Measurements from ENCODE around the gene ZNF263. TPM values are rescaled to one million over a fixed set of nuclear protein-coding genes. Genes with fewer than 3 reads are reported as not detected.
"Not testable (repeated sequence)": the region's sequence is repeated elsewhere in the genome, so short reads cannot be mapped to it uniquely, and the experiment has no call there.

Gene ZNF263
- total RNA-seq, 1 donor from 2014 or later: 55.4 TPM

- no peak for DNase-seq
Observed at GRCh38 chr16:3268294-3268693, 15.0 kb upstream of the ZNF263 start.

- DNase-seq: not testable (repeated sequence)
Observed at GRCh38 chr16:3270718-3271117, 12.6 kb upstream of the ZNF263 start.

DNA sequence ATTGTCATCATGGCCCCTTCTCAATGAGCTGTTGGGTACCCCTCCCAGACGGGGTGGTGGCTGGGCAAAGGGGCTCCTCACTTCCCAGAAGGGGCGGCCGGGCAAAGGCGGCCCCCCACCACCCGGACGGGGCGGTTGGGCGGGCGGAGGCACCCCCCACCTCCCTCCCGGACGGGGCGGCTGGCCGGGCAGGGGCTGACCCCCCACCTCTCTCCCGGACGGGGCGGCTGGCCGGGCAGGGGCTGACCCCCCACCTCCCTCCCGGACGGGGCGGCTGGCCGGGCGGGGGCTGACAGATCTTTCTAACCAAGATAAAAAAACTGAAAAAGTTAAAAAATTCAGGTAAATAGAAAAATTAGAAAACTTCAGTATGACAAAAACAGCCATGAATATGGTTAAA is 12.0 kb upstream of the ZNF263 start:
- DNase-seq: not testable (repeated sequence)

- no peak for DNase-seq
Observed at GRCh38 chr16:3274490-3274889, 8.8 kb upstream of the ZNF263 start.

GRCh38 chr16:3274947-3275346 is 8.3 kb upstream of the ZNF263 start:
- DNase-seq: no peak

GRCh38 chr16:3276679-3277078 is 6.6 kb upstream of the ZNF263 start:
- DNase-seq: no peak

DNA sequence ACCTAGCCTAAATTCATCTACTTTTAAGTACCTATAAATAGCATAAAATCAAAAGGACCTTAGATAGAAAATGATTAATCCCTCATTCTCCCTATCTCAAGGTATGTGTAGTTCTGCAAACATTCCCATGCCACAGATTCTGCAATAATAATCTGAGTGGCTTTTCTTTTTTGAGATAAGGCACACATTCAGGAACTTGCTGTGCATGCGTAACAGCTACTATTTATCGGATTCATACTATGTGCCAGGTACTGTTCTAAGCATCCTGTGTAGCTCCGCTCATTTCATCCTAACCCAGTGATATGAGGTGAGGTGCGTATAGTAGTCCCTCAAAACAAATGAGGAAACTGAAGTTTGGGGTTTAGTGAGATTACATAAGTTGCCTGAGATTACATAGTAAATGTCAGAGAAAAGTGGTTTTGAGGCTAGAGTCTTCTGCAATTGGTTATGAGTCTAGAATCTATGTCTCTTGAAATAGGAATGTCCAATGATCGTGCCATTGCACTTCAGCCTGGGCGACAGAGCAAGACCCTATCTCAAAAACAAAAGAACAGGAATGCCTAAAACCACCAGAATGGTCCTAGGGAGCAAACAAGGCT is 2.0 kb upstream of the ZNF263 start:
- no peak for DNase-seq

DNA sequence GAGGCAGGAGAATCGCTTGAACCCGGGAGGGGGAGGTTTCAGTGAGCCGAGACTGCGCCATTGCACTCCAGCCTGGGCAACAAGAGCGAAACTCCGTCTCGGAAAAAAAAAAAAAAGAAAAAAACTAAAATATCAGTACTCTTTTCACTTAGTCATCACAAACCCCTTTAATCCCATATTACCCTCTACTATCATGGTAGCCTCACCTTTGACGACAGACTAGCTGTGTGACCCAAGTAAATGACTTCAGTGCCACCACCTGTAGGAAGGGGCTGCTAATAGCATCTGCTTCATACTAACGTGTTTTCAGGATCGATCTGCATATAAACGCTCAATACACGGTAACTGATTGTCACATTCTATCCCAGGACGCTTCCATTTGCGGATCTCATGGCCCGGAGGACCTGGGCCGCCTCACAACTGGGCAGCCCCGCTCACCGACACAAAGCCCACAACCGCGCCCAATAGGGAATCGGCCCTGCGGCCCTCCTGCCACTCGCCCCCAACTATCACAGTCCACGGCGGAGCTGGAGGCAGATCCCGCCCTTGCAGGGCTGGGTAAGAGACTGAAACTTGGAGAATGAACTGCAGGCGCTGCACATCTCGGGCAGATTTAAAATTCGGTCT is 1.1 kb upstream of the ZNF263 start:
- no peak for DNase-seq

- no peak for DNase-seq
Observed at GRCh38 chr16:3283543-3284447, 504 bp downstream of the ZNF263 start.

GRCh38 chr16:3285131-3285530 is 1.8 kb downstream of the ZNF263 start:
- DNase-seq: no peak

DNA sequence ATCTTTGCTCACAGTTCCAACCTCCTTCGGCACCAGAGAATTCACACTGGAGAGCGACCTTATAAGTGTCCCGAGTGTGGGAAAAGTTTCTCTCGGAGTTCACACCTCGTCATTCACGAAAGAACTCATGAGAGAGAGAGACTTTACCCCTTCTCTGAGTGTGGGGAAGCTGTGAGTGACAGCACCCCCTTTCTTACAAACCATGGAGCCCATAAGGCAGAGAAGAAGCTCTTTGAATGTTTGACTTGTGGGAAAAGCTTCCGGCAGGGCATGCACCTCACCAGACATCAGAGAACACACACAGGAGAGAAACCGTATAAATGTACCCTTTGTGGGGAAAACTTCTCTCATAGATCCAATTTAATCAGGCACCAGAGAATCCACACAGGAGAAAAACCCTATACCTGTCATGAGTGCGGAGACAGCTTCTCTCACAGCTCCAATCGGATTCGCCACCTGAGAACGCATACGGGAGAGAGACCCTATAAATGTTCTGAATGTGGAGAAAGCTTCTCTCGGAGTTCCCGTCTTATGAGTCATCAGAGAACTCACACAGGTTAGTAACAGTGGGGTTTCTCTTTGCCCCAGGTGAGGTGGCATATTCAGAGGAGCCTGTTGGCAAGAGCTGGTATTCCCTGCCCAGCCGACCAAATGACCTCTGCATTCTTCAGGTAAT is 6.8 kb downstream of the ZNF263 start:
- no peak for DNase-seq

DNA sequence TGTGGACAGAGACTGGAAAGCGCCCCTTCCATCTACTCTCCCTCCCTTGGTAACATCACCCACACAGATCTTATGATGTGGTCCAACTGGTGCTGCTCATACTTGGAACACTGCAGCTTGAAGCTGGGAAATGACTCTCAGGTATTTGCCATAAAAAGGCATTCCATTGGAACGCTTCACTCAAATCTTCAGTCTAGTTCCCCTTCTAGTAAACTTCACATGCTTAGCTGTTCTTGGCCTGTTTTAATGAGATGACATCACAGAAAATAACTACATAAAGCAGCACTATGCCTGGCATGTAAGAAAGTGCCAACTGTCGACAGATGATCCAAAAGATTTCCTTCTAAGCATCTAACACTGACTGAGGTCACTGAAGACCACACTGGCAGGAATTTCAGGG is 9.3 kb downstream of the ZNF263 start:
- DNase-seq: no peak

GRCh38 chr16:3295209-3295608 is 11.9 kb downstream of the ZNF263 start:
- no peak for DNase-seq

DNA sequence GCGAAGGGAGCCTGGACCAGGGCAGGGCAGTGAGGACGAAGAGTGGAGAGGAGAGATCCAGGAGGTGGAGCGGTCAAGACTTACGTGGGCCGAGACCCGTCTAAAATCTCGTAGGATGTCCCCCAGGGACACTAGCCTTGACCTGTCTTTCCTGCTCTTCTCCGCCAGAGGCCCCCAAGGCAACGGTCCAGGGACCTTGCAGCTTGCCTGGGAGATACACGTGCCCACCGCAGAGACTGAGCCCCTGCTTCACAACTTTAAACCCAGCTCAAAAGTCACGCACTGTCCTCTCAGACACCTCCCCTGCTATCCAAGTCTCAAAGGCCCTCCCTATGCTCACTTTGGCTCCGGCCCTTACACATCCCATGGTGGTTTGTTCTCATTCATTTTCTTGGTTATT is 12.5 kb downstream of the ZNF263 start:
- DNase-seq: no peak

- DNase-seq: no peak
Observed at GRCh38 chr16:3304370-3304769, 21.1 kb downstream of the ZNF263 start.

DNA sequence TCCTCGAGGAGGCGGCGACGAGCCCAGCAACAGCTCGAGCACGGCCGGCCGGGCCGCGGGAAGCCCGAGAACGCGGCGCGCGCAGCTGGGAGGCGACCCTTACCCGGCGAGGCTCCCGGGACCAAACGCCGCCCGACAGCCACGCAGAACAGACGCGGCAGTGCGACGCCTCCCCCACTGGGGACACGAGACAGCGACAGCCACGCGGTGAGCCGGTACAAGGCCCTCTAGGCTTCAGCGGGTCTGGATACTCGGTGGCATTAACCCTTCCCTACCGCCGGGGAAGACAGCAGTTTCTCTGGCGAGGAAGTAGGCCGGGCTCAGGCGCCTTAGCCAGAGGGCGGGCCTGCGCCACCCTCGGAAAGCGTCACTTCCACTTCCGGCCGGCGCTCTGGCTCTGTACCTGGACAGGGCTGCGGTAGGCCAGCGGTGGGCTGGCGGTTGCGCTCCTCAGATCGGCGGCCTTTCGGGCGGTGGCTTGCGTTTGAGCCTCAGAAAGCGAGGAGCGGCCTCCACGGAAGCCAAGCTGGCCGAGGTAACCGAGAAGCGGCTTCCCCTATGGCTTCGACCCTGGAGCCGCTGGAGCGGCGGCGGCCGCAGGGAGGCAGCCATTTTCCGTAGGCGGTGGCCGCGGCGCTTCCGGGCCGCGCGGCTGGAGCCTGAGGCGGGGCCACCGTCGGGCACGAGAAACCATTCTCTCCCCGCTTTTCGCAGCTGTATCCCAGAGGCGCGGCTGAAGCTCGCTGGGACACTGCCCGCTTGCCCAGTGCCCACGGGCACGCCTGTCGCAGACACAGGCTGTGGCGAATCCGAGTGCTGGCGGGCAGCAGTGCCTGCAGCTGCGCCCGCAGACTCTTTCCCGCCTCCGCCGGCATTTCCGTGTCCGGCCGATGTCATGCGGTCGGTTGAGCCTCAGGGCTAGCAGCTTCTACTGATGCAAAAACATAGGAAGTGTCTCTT is 22.1 kb downstream of the ZNF263 start, which contains the start of the genes TIGD7 and ZNF75A:
TSS of gene TIGD7 (minus strand) at position 322 of the 960 bp plus-strand sequence. CDS start 4,816 bp downstream, outside the sequence.
TSS of gene ZNF75A (plus strand) at position 389 of the 960 bp plus-strand sequence. CDS start 2,932 bp downstream, outside the sequence.
- peak; percentile 92 for DNase-seq

- DNase-seq: no peak
Observed at GRCh38 chr16:3306078-3306477, 22.8 kb downstream of the ZNF263 start.

- DNase-seq: no peak
Observed at GRCh38 chr16:3311496-3311895, 28.2 kb downstream of the ZNF263 start.

GRCh38 chr16:3317315-3317999 is 34.2 kb downstream of the ZNF263 start:
- DNase-seq: no peak

- DNase-seq: no peak
Observed at GRCh38 chr16:3321816-3322215, 38.5 kb downstream of the ZNF263 start.

DNA sequence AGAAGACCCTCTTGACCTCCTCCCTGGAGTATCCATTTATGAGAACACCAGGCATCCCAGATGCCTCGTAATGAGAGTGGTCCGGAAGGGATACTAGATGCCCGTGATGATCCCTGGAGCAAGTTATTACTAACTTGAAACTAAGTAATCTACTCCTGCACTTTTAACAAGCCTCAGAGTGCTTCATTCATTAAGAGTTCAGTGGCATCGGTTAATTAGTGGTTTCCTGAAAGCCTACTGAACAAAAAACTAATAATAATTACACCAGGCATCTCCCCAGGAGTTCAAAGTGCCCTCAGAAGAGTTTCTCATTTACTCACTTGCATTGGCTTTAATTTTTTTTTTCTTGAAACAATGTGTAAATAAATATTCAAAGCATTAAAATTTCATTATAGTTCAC is 44.2 kb downstream of the ZNF263 start:
- DNase-seq: no peak

Measured in occipital lobe (tissue), 2 donors.